RCC 7860 (cell line): Measurements from ENCODE around the gene ATP9A.

Experiments
- DNase-seq: peaks from one replicate; pipeline ENCODE4 v3.0.0-alpha.2; 2015; ENCODE audit warnings: low spot score
- FAIRE-seq: peaks from 2 replicates; lab custom pipeline; 2012; peaks lifted over from hg19 to GRCh38; lab: Jason Lieb, UNC

ATP9A gene

GRCh38 chr20:51634877-51635276 is 133.3 kb downstream of the ATP9A start:
- no peak for FAIRE-seq

DNA sequence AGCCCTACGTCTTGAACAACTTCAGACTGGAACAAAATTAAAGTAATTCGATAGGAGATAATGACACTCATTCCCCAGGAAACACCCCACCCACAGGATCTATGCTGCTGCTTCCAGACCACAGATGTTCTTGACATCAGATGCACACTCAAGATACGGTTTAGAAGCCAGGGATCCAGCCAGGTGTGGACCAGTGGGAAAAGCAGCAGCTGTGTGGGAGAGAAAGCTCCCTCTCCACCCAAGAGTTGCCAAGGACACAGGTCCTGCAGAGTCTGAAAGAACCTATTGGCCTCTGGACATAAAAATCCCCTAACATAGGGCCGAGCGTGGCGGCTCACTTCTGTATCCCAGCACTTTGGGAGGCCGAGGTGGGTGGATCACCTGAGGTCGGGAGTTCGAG is 133.9 kb downstream of the ATP9A start:
- DNase-seq: no peak
- FAIRE-seq: no peak

More at GRCh38 chr20:51634877-51635276, 133.3 kb downstream of the ATP9A start:
- DNase-seq: no peak

DNA sequence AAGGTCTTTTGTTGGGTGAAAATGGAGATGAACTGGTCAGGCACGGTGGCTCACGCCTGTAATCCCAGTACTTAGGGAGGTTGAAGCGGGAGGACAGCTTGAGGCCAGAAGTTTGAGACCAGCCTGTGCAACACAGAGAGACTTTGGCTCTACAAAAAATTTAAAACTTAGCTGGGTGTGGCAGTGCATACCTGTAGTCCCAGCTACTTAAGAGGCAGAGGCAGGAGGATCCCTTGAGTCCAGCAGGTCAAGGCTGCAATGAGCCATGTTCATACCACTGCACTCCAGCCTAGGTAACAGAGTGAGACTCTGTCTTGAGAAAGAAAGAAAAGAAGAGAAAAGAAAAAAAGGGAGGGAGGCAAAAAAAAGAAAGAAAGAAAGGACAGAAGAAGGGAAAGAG is 134.8 kb downstream of the ATP9A start:
- DNase-seq (no peak), FAIRE-seq (no peak)

GRCh38 chr20:51631953-51632352 is 136.2 kb downstream of the ATP9A start:
- no peak for FAIRE-seq
- no peak for DNase-seq

DNA sequence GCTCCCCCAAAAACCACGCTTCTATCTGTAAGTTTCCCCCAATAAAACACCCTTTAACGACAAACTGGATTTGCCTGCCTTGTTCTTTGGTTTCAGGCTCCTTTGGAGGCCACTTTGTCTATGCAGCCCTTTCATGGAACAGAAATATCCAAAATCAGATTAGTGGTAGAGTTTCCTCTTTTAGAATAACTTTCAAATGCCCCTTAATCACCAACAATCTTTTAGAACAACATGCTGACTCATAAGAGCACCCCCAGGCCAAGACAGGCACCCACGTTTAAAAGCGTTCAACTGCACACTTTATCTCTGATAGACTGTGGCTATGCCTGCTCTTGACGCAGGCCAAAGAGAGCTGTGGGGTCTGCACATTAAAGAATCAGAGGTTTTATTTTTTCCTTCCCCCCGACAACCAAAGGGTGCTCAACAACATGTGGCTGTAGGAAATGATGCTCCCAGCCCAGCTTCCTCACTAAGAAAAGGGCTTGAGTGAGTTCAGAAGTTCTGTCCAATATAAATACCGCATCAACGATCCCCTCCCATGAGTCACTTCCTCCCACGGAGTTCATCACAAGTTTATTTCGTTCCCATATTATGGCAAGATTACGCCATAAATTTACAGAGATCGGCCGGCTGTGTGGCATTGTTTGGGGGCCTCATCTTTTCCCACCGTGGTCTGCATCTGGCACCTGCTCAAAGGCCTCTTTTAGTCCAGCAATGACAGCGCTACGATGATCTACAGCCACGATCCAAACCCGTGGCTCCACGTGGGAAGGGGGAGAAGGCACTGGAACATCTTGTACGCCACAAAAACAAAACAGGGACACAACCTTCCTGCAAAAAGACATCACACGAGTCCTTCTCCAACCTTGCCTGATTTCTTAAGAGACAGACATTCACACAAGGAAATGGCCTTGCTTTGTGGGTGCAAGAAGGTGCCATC is 136.9 kb downstream of the ATP9A start:
- DNase-seq (peak; percentile 93), FAIRE-seq (peak; percentile 85)

DNA sequence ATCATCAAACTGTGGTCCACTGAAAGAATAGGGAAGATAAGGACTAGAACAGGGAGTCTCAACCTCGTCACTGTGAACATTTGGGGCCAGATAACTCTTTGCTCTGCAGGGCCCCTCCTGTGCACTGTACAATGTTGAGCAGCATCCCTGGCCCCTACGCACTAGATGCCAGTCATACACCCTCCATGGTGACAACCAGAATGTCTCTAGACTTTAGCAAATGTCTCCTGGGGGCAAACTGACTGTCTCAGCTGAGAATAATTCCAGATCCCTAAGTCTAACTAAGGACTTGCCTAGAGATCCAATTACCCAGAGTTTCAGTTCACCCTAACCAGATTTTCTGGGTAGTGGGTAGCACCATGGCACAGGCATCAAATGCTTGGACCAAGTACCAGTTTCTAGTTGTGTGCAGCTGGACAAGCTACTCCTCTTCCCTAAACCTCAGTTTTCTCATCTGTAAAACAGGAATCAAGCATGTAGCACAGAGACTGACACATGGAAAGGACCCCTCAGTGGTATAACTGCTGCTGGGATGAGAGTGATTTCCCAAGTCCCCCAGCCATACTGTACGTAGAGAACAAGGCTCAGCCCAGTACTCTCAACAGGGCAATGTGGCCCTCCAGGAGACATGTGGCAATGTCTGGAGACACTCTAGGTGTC is 138.7 kb downstream of the ATP9A start:
- FAIRE-seq: no peak
- DNase-seq: no peak

- FAIRE-seq: no peak
- no peak for DNase-seq
Measured at GRCh38 chr20:51628533-51629398, 139.4 kb downstream of the ATP9A start.

DNA sequence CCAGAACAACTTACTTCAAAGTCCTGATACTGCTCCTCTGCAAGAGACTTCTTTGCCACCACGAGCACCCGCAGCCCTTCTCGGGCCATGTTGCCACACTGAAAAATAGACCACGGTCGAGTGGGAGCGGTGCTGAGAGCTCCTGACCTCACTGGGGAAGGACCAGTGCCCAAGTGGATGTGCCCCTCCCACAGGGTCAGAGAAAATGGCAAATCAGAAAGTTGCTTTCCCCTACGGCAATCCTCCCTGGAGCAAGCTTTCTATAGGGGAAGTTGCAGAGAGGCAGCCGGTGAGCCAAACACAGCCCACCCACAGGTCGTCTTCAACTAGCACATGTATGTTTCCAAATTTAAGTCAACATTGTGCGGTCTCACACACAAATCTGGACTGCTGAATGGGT is 140.6 kb downstream of the ATP9A start:
- DNase-seq: no peak
- FAIRE-seq: no peak

- no peak for DNase-seq
- no peak for FAIRE-seq
Measured at GRCh38 chr20:51625105-51625504, 143.1 kb downstream of the ATP9A start.

GRCh38 chr20:51624157-51624731 is 143.9 kb downstream of the ATP9A start:
- DNase-seq (peak; percentile 48), FAIRE-seq (no peak)

DNA sequence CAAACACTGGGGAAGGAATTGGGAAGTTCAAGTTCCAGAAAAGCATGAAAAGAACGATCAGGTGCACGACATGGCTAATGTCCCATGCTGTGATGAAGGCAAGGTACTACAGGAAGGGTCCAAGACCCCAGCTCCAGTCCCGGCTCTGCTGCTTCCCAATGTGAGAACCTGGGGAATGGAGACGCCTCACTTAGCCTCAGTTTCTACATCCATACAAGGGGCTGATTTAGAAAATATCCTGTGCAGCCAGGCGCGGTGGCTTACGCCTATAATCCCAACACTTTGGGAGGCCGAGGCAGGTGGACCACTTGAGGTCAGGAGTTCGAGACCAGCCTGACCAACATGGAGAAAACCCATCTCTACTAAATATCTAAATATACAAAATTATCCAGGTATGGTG is 144.9 kb downstream of the ATP9A start:
- no peak for DNase-seq
- FAIRE-seq: no peak

- no peak for FAIRE-seq
Measured at GRCh38 chr20:51622004-51622874, 146.0 kb downstream of the ATP9A start.

DNA sequence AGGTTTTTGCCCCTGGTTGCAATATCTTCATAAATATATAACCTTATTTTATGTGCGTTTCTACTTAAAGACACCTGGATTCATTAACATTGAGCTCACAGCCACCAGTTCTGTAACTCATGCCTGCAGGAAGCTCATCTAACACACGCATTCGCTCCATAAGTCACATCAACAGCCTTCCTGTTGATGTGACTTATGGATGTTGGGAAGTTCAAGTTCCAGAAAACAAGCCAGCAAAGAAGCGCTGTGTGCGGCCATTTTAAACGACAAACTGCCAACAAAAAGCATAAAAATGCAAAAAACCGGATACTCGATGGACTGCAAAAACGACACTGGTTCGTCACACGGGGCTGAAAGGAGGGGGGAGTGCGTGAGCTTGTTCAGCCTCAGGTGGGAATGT is 147.8 kb downstream of the ATP9A start:
- FAIRE-seq: no peak

More at GRCh38 chr20:51622004-51622874, 146.0 kb downstream of the ATP9A start:
- no peak for DNase-seq

DNA sequence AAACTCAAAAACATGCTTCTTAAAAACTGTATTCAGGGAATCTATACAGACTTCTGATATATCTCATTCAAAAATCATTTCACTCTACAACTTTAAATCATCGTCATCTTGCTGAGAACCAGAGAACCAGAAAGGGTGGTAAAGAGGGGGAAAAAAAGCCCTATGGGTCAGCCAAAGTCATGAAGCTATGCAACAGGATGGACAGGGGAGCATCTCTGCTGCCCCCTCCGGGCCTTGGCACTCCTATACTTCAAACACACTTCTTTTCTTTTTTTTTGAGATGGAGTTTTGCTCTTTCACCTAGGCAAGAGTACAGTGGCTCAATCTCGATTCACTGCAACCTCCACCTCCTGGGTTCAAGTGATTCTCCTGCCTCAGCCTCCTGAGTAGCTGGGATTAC is 152.1 kb downstream of the ATP9A start:
- no peak for FAIRE-seq
- DNase-seq: no peak

More for the DNA sequence above, 147.8 kb downstream of the ATP9A start:
- no peak for DNase-seq

GRCh38 chr20:51614687-51615086 is 153.5 kb downstream of the ATP9A start:
- no peak for DNase-seq
- FAIRE-seq: no peak

- DNase-seq (no peak), FAIRE-seq (no peak)
Measured at GRCh38 chr20:51613580-51613979, 154.6 kb downstream of the ATP9A start.

DNA sequence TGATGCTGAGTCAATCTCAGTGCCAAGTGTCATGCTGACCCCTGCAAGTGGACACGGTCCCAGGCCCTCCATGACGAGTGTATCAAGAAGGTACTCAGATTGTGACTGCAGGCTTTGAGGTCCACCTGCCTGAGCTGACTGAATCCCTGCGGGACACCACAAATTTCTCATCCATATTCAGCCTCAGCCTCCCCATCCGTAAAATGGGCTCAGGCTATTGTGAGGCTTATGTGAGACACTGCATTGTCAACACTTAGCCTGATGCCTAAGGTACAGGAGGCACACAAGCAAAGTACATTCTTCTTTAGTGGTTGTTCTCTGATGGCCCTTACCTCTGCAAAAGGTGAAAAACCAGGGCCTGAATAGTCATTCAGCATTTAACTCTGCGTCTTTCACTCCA is 155.3 kb downstream of the ATP9A start:
- DNase-seq (no peak), FAIRE-seq (no peak)

DNA sequence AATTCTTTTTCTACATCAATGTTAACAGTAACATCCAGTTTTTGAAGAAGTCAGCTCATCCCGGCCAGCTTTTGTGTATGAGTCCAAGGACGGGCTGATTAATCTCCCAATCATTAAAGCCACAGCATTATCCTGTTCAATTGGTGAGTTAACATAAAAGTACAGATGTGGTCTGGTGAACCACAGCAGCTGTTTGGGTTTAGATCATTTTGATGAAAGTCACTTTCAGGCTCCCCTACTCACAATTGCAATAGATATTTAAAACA is 156.6 kb downstream of the ATP9A start:
- DNase-seq (no peak), FAIRE-seq (no peak)

- DNase-seq: no peak
- FAIRE-seq: no peak
Measured at GRCh38 chr20:51610761-51611624, 157.2 kb downstream of the ATP9A start.
